GM18870 (cell line): ENCODE data around the gene TMEM114.
A peak's percentile ranks its signal among the peaks of the same experiment; 100 is the strongest.
"Not testable (repeated sequence)": the region's sequence is repeated elsewhere in the genome, so short reads cannot be mapped to it uniquely, and the experiment has no call there.

Experiments used
- ATAC-seq: cut with Tn5 transposase; IDR thresholded peaks from one replicate; pipeline ENCODE4 v1.9.1; 2021; ENCODE audit warnings: moderate library complexity; ENCODE audit not compliant: unreplicated experiment

TMEM114 gene

DNA sequence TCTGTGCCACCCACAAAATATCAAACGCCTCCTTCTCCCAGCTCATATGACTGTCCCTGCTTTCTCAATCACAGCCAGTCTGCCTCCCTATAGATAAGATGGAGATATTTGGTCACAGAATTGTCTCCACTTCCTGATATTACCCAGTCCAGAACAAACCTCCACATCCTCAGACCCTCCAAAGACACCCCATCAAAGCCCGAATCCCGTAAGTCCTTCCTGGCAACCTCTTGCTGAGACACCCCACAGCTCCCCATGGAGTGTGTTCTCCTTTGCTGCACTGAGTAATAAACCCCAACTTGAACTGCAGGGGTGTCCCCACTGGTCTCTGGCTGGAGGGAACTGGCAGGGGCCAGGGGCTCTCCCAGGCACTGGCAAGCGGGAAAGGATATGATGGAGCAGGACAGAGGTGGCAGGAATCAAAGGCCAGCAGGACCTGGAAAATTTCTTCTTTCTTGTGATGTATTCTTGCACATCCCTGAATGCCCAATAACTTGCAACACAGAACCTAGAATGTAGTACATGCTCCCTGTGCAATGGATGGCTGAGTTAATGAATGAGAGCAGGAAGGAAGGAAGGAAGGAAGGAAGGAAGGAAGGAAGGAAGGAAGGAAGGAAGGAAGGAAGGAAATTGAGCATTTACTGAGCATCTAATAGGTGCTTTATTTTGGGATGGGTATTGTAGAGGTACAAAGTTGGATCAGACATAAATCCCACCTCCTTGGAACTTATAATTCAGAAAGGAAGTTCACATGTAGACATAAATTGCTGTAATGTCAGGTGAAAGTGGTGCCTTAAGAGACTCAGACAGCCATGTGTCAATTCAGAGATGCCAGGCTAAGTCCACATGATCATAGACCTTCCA, 13.9 kb downstream of the TMEM114 start:
- ATAC-seq = no peak

DNA sequence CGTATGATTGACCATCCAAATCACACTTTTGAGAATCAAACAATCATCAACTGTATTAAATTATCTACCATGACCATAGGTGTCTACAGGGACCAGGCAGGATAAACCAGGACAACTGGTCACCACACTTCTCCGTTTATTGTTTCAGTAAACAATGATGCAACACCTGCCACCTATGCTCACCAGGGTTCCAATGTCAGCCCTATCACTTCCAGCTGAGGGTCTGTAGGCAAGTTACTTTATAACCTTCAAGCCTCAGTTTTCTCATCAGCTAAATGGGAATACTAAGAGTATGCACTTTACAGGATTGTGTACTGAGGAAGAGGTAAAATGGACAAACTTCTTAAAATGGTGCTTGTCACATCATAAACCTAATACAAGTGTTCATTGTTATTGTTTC, 14.9 kb downstream of the TMEM114 start:
- ATAC-seq = no peak

DNA sequence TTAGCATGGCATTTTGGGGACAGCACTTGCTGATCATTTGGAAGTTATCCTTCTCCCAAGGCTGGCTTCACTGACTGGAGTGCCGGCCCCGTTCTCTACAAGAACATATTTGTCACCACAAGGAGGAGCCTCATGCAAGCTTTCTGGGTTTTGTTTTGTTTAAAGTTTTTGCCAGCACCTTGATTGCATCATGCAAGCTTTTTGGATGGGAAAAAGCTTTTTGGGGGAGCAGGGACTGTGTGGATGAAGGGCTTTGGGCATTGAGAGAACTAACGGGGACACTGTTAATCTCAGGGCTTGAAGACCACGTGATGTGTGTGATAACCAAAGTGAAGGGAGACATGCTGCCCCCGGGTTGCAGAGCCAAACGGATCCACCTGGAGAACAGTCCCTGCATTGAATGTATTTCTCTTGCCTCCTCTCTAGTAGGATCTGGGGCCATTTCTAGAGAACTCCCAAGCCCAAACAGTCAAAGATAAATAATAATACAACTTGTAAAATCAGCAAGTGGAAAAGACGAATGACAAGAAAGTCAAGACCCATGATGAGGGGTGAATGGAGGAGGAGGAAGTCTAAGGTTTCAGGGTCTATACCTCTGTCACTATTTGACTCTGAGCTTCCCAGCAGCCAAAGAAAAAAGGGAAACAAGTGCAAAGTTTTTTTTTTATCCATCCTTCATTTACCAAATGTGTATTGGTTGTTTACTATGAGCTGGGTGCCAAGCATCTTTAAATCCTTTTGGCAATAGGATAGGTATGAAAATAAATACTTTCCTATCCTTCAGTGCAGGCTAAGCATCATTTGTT, 17.2 kb downstream of the TMEM114 start:
- ATAC-seq = no peak

DNA sequence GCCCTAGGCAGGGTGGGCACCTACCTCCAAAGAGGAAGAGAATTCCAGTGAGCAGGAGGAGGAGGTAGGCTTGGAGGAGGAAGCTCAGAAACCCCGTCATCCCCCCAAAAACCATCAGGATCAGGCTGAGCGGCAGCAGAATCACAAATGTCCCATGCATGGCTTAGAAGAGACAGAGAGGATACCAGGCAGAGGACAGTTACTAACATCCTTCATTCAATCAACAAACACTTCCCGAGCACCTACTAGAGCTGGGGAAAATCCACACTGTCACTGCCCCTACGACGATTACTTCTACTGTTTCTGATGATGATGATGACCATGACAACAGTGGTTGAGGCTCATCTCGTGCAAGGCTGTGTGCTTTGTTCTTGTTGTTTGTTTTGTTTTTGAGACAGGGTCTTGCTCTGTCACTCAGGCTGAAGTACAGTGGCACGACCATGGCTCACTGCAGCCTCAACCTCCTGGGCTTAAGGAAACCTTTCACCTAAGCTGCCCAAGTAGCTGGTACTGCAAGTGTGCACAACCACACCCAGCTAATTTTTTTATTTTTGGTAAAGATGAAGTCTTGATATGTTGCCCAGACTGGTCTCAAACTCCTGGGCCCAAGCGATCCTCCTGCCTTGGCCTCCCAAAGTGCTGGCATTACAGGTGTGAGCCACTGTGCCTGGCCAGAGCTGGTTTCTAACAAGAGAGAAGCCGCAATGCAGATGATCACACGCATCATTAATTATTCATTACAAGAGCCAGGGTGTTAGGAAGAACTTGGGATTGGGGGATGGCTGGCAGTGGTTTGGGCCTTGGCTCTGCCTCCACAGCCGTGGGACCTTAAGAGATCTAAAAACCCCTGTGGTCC, 18.0 kb downstream of the TMEM114 start:
- no peak for ATAC-seq

DNA sequence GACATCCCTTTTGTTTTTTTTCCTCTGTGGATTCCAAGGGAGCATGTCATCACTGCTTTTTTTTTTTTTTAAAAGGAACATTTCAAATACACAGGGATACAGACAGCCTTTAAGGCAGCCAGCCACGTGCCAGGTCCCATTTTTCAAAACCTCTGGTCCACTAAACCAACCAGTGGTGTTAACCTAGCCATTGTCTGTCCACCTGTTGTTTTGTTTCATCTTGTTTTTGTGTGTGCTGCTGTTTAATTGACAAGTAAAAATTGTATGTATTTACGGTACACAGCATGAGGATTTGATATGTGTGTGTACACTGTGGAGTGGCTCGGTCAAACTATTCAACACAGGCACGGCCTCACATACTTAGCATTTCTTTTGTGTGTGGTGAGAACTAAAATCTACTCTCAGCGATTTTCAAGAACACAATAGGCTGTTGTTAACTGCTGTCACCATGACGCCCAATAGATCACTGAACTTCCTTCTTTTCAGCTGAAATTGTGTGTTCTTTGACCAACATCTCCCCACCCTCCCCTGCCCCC, 19.2 kb downstream of the TMEM114 start:
- ATAC-seq = no peak

DNA sequence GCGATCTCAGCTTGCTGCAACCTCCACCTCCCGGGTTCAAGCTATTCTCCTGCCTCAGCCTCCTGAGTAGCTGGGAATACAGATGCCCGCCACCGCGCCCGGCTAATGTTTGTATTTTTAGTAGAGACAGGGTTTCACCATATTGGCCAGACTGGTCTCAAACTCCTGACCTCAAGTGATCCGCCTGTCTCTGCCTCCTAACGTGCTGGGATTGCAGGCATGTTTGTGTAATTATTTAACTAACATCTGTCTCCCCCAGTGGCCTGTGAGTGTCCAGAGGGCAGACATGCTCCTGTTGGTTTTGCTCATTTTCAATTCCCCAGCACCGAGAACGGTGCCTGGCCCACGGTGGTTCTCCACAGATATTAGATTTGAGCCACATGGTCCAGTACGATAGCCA, 19.9 kb downstream of the TMEM114 start:
- not testable (repeated sequence) for ATAC-seq

DNA sequence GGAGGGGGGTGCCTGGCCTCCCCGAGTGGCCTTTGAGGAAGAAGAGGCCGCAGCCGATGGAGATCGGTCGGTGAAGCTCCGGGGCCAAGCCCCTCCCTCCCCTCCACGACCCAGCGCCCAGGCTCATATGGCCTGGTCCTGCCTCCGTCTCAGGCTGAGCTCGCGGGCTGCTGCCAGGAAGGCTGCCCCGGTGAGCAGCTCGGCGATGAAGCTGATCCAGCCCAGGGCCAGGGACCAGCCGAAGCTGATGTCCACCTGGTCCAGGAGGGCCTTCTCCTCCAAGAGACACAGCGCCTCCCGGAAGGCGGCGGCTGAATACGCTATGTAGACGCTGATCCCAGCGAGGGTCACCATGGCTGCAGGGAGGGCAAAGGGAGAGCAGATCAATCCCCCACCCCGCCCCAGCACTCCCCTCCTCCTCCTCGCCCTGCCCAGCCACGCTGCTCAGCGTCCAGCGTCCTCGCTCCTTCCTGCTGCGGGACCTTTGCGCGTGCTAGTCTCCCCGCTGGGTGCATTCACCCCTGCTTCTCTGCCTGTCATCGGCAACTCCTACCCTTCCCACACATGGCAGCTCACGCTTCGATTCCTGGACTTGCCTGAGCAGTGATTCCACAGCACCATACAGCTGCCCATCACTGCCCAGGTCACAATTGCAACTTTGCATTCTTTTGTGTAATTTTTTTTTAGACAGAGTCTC, 20.5 kb downstream of the TMEM114 start:
- no peak for ATAC-seq

DNA sequence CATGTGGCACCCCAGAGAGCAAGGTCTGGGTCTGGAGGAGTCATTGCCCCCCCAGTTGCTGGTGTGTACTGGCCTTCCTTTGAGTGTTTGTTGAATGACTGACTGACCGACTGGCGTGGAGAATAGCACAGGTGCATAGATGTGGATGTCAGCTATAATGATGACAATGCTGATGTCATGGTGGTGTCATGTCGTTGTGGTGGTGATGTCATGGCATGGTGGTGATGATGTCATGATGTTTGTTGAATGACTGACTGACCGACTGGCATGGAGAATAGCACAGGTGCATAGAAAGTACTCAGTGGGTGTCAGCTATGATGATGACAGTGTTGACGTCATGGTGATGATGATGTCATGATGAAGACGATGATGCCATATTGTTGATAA, 22.1 kb downstream of the TMEM114 start:
- no peak for ATAC-seq

DNA sequence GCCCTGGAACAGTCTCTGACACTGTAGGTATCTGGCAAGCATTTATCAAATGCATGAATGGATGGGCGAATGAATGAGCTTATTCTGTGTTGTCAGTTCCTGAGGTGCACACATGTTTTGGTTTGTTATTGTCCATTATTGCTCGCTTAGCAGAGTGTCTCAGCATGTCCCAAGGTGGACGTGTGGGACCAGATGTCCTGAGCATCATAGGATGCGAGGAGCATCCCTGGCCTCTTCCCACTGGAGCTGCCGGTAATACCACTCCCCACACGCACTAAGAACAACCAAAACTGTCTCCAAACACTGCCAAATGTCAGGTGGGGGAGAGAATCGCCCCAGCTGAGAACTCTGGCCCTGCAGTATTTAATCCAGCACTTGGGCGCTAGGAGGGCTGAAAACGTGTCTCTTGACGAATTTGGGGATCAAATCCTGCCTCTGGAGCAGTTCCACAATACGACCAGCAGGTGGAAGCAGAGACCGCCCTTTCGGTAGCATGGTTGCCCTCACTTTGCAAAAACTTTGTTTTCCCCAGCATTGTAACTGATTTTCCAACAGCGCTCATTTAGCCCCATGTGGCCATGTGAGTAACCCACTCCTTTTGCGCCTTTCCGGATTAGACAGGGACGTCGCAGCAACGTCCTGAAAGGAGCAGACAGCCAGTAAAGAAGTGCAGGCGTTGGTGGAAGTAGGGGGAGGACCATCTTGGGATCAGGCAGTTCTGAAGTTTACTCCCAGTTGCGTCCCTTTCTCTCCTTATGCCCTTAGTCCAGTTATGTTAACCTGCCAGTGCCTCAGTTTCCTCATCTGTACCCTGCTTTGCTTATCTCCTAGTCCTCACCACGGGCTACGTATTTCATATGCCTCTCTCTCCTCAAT, 22.7 kb downstream of the TMEM114 start:
- ATAC-seq = peak; percentile 82

DNA sequence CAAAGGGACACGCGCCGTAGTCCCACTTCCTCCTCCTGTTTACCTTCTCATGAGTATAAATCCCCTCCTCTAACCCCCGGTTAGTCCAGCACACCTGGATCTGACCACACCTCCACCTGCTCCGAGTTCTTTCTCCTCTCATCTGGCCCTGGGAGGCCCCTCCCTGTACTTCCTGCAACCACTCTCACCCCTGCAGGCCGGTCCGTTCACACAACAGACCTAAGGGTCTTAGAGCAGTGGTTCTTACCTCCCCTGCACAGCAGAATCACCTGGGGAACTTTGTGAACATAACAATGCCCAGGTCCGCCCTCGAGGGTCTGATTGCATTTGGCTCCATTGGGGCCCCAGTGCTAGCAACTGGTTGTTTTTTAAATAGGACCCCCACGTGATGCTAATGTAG, 24.8 kb downstream of the TMEM114 start:
- ATAC-seq = no peak

DNA sequence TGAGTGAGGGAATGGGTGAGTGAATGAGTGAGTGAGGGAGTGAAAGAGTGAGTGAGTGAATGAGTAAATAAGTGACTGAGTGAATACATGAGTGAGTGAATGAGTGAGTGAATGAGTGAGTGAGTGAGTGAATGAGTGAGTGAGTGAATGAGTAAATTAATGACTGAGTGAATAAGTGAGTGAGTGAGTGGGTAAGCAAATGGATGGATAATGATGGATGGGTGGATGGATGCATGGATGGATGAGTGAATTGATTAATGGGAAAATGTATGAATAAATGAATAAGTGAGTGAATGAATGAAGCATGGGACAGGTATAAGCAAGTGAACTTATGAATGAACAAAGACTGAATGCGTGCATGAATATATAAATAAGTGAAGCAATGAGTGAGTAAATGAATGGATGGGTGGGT, 25.4 kb downstream of the TMEM114 start:
- no peak for ATAC-seq

DNA sequence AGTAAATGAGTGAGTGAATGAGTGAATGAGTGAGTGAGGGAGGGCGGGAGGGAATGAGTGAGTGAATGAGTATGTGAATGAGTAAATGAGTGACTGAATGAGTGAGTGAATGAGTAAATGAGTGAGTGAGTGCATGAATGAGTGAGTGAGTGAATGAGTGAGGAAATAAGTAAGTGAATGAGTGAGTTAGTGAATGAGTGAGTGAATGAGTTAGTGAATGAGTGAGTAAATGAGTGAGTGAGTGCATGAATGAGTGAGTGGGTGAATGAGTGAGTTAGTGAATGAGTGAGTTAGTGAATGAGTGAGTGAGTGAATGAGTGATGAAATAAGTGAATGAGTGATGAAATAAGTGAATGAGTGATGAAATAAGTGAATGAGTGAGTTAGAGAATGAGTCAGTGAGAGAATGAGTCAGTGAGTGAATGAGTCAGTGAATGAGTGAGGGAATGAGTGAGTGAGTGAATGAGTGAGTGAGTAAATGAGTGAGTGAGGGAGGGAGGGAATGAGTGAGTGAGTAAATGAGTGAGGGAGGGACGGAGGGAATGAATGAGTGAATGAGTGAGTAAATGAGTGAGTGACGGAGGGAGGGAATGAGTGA, 26.3 kb downstream of the TMEM114 start:
- ATAC-seq = not testable (repeated sequence)

DNA sequence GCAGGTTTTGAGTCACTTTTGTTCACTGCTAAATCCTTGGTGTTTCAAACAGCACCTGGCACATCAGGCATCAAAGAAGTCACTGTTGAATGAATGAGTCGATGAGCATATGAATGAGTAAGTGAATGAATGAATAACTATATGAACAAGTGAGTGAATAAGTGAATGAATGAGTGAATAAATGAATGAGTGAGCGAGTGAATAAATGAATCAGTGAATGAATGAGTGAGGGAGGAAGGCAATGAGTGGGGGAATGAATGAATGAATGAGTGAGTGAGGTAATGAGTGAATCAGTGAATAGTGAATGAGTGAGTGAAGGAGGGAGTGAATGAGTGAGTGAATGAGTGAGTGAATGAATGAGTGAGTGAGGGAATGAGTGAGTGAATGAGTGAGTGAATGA, 28.8 kb downstream of the TMEM114 start:
- no peak for ATAC-seq

DNA sequence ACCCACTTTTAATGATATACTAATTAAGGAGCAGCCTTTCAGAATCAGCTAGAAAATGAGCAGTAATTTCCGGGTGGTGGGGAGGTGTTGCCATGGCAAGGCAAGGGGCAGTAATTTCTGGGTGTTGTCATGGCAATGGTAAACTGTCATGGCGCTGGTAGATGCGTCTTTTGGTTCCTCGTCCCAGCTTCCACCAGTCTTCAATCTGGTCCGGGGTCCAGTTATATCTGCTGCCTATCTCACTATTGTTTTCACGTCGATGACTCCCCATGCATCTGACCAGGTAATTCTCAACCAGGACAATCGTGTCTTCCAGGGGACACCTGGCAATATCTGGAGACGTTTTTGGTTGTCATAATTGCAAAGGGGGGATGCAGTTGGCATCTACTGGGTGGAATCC, 34.9 kb downstream of the TMEM114 start:
- no peak for ATAC-seq

DNA sequence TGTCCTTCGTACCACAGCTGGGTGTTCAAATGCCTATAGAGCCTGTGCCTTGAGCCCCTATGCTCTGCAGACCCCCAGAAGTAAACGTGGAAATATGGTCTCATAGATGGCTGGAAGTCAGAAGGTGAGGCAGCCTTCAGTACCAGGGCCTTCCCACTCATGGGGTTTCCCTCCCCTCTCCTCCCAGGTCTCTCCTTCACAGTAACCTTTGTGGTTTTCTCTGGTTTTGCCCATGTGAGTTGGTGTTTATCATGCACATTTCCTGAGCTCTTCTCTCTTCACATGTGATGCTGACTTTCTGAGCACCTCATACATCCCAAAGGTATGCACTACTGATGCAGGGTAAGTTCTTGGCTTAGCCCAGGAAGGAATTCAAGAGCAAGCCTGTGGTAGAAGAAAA, 35.4 kb downstream of the TMEM114 start:
- no peak for ATAC-seq

DNA sequence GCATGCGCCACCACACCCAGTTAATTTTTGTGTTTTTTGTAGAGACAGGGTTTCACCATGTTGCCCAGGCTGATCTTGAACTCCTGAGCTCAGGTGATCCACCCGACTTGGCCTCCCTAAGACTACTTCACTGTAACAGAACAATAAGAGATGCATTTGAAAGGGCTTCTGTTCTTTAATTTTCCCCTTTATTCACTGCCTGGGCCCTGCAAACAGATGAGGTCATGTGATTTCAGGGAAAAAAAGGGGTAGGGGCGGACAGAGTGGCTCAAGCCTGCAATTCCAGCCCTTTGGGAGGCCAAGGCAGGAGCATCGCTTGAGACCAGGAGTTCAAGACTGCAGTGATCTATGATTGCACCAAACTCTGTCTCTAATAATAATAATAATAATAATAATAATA, 36.3 kb downstream of the TMEM114 start:
- ATAC-seq = no peak

DNA sequence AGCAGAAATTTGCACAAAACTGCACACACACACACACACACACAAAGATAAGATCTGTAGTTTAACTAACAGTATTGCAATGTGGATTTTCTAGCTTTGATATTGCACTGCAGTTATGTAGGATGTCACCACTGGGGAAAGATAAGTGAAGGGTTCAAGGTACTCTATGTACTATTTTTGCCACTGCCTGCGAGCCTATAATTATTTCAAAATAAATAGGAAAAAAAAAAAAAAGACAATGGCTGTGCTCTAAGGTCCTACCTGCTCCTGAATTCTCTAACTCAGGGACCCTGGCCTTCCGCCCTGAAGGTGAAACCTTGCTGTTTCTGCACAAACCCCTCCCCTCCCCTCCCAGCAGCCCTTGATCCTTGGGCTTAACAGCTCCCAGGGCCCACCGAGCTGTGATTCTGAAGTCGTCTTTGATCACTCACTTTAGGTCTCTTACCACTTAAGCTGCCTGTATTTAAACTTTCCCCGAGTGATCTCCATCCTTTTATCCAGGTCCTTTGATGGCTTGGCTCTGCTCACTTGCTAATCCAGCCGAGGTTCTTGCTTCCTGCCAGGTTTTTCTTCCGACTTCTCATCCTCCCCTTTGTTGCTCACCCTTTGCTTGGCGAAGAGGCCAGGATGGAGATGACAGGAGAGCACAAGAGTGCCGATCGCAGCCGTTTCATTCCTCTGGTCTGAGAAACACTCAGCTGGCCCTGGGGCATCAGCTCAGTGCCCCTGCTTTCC, 37.7 kb downstream of the TMEM114 start:
- ATAC-seq = no peak
